ENCODE measurements around the gene C19orf25.

The C19orf25 gene

GRCh38 chr19:1512671-1513498, 33.9 kb upstream of the C19orf25 start, which contains the start of gene ADAMTSL5:
ADAMTSL5 (minus strand) TSS chr19:1513019; CDS start chr19:1510943, 2,076 bp downstream.
- Histone ChIP-seq H3K9me3 (ENCODE audit: control insufficient read depth in 1 of 2, low read length in 2 of 2) (no peaks in the 10 kb centered on the region), H3K4me1 (ENCODE audit: control insufficient read depth in 1 of 2, insufficient read depth in 2 of 2, low read length in 2 of 2) (peaks cover 25 to 28% of the 10 kb centered on the region in 2 donors), H3K27ac (ENCODE audit: low read depth, low read length) (no peak within 1 kb of the TSS), H3K36me3 (ENCODE audit: control insufficient read depth in 1 of 2, insufficient read depth in 2 of 2, low read length in 2 of 2) (no peaks in the 10 kb centered on the region), H3K27me3 (ENCODE audit: control insufficient read depth in 1 of 2, insufficient read depth in 2 of 2, low read length in 2 of 2) (peaks cover 5 to 18% of the 10 kb centered on the region in 2 donors), H3K9ac (ENCODE audit: low read depth in 1 of 2, low read length in 2 of 2) (peak within 1 kb of the TSS; percentile 63 to 80), H3K4me3 (ENCODE audit: low read depth in 1 of 2, low read length in 2 of 2) (peak within 1 kb of the TSS; percentile 70 to 81)

- peak overlapping the region; percentile 50 to 70 for H3K4me3 ChIP-seq (ENCODE audit: low read depth in 1 of 2, low read length in 2 of 2)
- H3K27ac ChIP-seq (ENCODE audit: low read depth, low read length): no peak overlapping the region
- no peaks in the 10 kb centered on the region for H3K9me3 ChIP-seq (ENCODE audit: control insufficient read depth in 1 of 2, low read length in 2 of 2)
- H3K27me3 ChIP-seq (ENCODE audit: control insufficient read depth in 1 of 2, insufficient read depth in 2 of 2, low read length in 2 of 2): peaks cover 5 to 18% of the 10 kb centered on the region in 2 donors
- H3K4me1 ChIP-seq (ENCODE audit: control insufficient read depth in 1 of 2, insufficient read depth in 2 of 2, low read length in 2 of 2): peaks cover 25 to 34% of the 10 kb centered on the region in 2 donors
- H3K9ac ChIP-seq (ENCODE audit: low read depth in 1 of 2, low read length in 2 of 2): peak overlapping the region in 1 of 2 donors; percentile 63
- no peaks in the 10 kb centered on the region for H3K36me3 ChIP-seq (ENCODE audit: control insufficient read depth in 1 of 2, insufficient read depth in 2 of 2, low read length in 2 of 2)
Measured at GRCh38 chr19:1511318-1512317, 32.6 kb upstream of the C19orf25 start.

- no peak overlapping the region for H3K27ac ChIP-seq (ENCODE audit: low read depth, low read length)
- peak overlapping the region in 1 of 2 donors; percentile 23 for H3K4me3 ChIP-seq (ENCODE audit: low read depth in 1 of 2, low read length in 2 of 2)
- H3K4me1 ChIP-seq (ENCODE audit: control insufficient read depth in 1 of 2, insufficient read depth in 2 of 2, low read length in 2 of 2): peaks cover 25 to 34% of the 10 kb centered on the region in 2 donors
Measured at GRCh38 chr19:1510807-1511206, 31.8 kb upstream of the C19orf25 start.

GRCh38 chr19:1510442-1510806, 31.4 kb upstream of the C19orf25 start:
- Histone ChIP-seq H3K9me3 (ENCODE audit: control insufficient read depth in 1 of 2, low read length in 2 of 2) (no peaks in the 10 kb centered on the region), H3K4me3 (ENCODE audit: low read depth in 1 of 2, low read length in 2 of 2) (peak overlapping the region in 1 of 2 donors; percentile 23), H3K27me3 (ENCODE audit: control insufficient read depth in 1 of 2, insufficient read depth in 2 of 2, low read length in 2 of 2) (peaks cover 5 to 13% of the 10 kb centered on the region in 2 donors), H3K9ac (ENCODE audit: low read depth in 1 of 2, low read length in 2 of 2) (no peak overlapping the region), H3K4me1 (ENCODE audit: control insufficient read depth in 1 of 2, insufficient read depth in 2 of 2, low read length in 2 of 2) (peaks cover 25 to 34% of the 10 kb centered on the region in 2 donors), H3K27ac (ENCODE audit: low read depth, low read length) (no peak overlapping the region), H3K36me3 (ENCODE audit: control insufficient read depth in 1 of 2, insufficient read depth in 2 of 2, low read length in 2 of 2) (peaks cover 0 to 3% of the 10 kb centered on the region in 2 donors)

More at GRCh38 chr19:1510807-1511206, 31.8 kb upstream of the C19orf25 start:
- H3K27me3 ChIP-seq (ENCODE audit: control insufficient read depth in 1 of 2, insufficient read depth in 2 of 2, low read length in 2 of 2): peaks cover 5 to 13% of the 10 kb centered on the region in 2 donors
- H3K9ac ChIP-seq (ENCODE audit: low read depth in 1 of 2, low read length in 2 of 2): no peak overlapping the region
- no peaks in the 10 kb centered on the region for H3K9me3 ChIP-seq (ENCODE audit: control insufficient read depth in 1 of 2, low read length in 2 of 2)
- H3K36me3 ChIP-seq (ENCODE audit: control insufficient read depth in 1 of 2, insufficient read depth in 2 of 2, low read length in 2 of 2): no peaks in the 10 kb centered on the region

- Histone ChIP-seq H3K4me1 (ENCODE audit: control insufficient read depth in 1 of 2, insufficient read depth in 2 of 2, low read length in 2 of 2) (peaks cover 25 to 34% of the 10 kb centered on the region in 2 donors), H3K27ac (ENCODE audit: low read depth, low read length) (no peak overlapping the region)
Measured at GRCh38 chr19:1509602-1510441, 30.8 kb upstream of the C19orf25 start.

GRCh38 chr19:1508507-1508856, 29.5 kb upstream of the C19orf25 start:
- peaks cover 25 to 37% of the 10 kb centered on the region in 2 donors for H3K4me1 ChIP-seq (ENCODE audit: control insufficient read depth in 1 of 2, insufficient read depth in 2 of 2, low read length in 2 of 2)
- no peaks in the 10 kb centered on the region for H3K9me3 ChIP-seq (ENCODE audit: control insufficient read depth in 1 of 2, low read length in 2 of 2)
- H3K36me3 ChIP-seq (ENCODE audit: control insufficient read depth in 1 of 2, insufficient read depth in 2 of 2, low read length in 2 of 2): peaks cover 0 to 5% of the 10 kb centered on the region in 2 donors
- peak overlapping the region; percentile 8 to 43 for H3K4me3 ChIP-seq (ENCODE audit: low read depth in 1 of 2, low read length in 2 of 2)
- H3K27me3 ChIP-seq (ENCODE audit: control insufficient read depth in 1 of 2, insufficient read depth in 2 of 2, low read length in 2 of 2): peaks cover 9 to 10% of the 10 kb centered on the region in 2 donors
- H3K9ac ChIP-seq (ENCODE audit: low read depth in 1 of 2, low read length in 2 of 2): no peak overlapping the region
- no peak overlapping the region for H3K27ac ChIP-seq (ENCODE audit: low read depth, low read length)

More at GRCh38 chr19:1509602-1510441, 30.8 kb upstream of the C19orf25 start:
- Histone ChIP-seq H3K27me3 (ENCODE audit: control insufficient read depth in 1 of 2, insufficient read depth in 2 of 2, low read length in 2 of 2) (peaks cover 1 to 8% of the 10 kb centered on the region in 2 donors), H3K36me3 (ENCODE audit: control insufficient read depth in 1 of 2, insufficient read depth in 2 of 2, low read length in 2 of 2) (peaks cover 0 to 5% of the 10 kb centered on the region in 2 donors), H3K9ac (ENCODE audit: low read depth in 1 of 2, low read length in 2 of 2) (no peak overlapping the region), H3K4me3 (ENCODE audit: low read depth in 1 of 2, low read length in 2 of 2) (no peak overlapping the region), H3K9me3 (ENCODE audit: control insufficient read depth in 1 of 2, low read length in 2 of 2) (no peaks in the 10 kb centered on the region)

GRCh38 chr19:1507763-1508506, 28.9 kb upstream of the C19orf25 start:
- Histone ChIP-seq H3K4me3 (ENCODE audit: low read depth in 1 of 2, low read length in 2 of 2) (peak overlapping the region; percentile 66 to 71), H3K27ac (ENCODE audit: low read depth, low read length) (peak overlapping the region; percentile 90), H3K4me1 (ENCODE audit: control insufficient read depth in 1 of 2, insufficient read depth in 2 of 2, low read length in 2 of 2) (peaks cover 25 to 39% of the 10 kb centered on the region in 2 donors), H3K9ac (ENCODE audit: low read depth in 1 of 2, low read length in 2 of 2) (peak overlapping the region in 1 of 2 donors; percentile 70), H3K27me3 (ENCODE audit: control insufficient read depth in 1 of 2, insufficient read depth in 2 of 2, low read length in 2 of 2) (peaks cover 10 to 12% of the 10 kb centered on the region in 2 donors), H3K9me3 (ENCODE audit: control insufficient read depth in 1 of 2, low read length in 2 of 2) (no peaks in the 10 kb centered on the region), H3K36me3 (ENCODE audit: control insufficient read depth in 1 of 2, insufficient read depth in 2 of 2, low read length in 2 of 2) (peaks cover 0 to 5% of the 10 kb centered on the region in 2 donors)

- peaks cover 0 to 5% of the 10 kb centered on the region in 2 donors for H3K36me3 ChIP-seq (ENCODE audit: control insufficient read depth in 1 of 2, insufficient read depth in 2 of 2, low read length in 2 of 2)
- H3K27me3 ChIP-seq (ENCODE audit: control insufficient read depth in 1 of 2, insufficient read depth in 2 of 2, low read length in 2 of 2): peaks cover 10 to 13% of the 10 kb centered on the region in 2 donors
- peaks cover 20 to 36% of the 10 kb centered on the region in 2 donors for H3K4me1 ChIP-seq (ENCODE audit: control insufficient read depth in 1 of 2, insufficient read depth in 2 of 2, low read length in 2 of 2)
- H3K9me3 ChIP-seq (ENCODE audit: control insufficient read depth in 1 of 2, low read length in 2 of 2): no peaks in the 10 kb centered on the region
- H3K4me3 ChIP-seq (ENCODE audit: low read depth in 1 of 2, low read length in 2 of 2): peak overlapping the region in 1 of 2 donors; percentile 66
- no peak overlapping the region for H3K27ac ChIP-seq (ENCODE audit: low read depth, low read length)
- no peak overlapping the region for H3K9ac ChIP-seq (ENCODE audit: low read depth in 1 of 2, low read length in 2 of 2)
Measured at GRCh38 chr19:1507192-1507660, 28.2 kb upstream of the C19orf25 start.
